ENCODE results near the gene UBAC1.

UBAC1 gene

DNA sequence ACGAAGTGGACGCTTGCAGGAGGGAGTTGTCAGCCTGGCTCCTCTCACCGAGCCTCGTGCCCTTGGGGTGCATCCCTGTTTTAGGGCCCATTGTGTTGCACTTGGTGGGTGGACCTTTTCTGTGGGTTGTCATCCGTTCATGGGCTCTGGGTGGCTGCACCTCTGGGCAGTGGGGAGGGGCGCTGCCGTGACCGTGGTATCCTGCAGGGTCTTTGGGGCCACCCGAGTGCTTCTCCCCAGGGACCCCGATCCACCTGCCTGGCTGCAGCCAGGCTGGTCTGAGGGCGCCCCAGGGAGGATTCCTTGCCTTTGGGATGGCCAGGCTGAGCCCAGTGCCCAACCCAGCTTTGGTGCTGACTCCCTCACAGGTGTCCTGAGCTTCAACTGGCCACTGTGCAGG is 41.0 kb upstream of the UBAC1 start:
- TF ChIP-seq CTCF (conservative IDR thresholded peaks at IDR 0.05; ENCODE audit: low read depth, low read length), result no peak
- H3K4me3 ChIP-seq (ENCODE audit: low read depth, low read length), result no peak overlapping the region
- DNase-seq (ENCODE audit: low read depth), result no peak

DNA sequence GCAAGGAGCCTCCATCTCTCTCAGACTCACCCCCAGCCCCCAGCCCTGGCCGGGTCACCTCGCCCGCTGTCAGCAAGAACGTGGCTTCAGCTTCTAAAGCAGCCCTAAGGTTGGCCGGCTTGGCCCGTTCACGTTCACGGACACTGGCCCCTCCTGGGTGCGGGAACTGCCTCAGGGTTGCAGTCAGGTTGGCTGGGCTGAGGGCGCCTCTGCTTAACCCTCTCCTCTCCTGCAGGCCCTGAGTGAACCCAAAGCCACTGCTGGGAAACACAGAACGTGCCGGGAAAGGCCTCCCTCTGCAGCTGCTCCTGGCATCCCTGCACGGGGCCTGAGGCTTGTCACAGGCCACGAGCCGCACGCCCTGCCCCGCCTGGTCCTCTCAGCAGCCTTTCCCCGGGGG is 40.1 kb upstream of the UBAC1 start:
- no peak for TF ChIP-seq CTCF (conservative IDR thresholded peaks at IDR 0.05; ENCODE audit: low read depth, low read length)
- H3K4me3 ChIP-seq (ENCODE audit: low read depth, low read length), result no peak overlapping the region
- no peak for DNase-seq (ENCODE audit: low read depth)

DNA sequence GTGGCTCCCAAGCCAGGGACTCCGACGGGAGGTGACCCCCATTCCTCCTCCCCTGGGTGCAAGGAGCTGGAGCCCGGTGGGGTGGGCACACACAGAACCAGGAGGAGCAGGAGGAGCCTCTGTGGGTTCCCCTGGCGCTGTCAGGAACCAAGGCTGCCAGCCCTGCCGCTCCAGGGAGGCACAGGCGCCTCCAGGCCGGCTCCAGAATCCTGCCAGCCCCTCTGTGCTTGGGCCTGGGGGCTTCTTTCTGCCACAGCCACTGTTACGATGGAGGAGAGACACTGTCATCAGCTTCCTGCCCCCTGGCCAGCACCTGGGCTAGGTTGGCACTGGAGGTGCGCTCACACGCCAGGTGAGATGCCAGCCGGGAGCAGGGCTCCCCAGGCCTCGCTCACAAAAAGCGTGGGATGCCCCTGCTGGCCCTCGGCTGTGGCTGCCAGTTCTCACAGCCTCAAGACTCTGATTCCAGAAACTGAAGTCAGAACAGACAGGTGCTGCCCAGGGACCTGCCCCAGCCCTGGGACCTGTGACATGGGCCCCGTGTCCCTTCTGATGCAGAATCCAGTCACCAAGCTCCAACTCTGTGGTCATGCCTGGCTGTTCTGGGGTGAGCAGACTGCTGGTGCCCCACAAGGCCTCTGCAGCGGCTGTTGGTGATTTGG is 37.4 kb upstream of the UBAC1 start:
- no peak for TF ChIP-seq CTCF (conservative IDR thresholded peaks at IDR 0.05; ENCODE audit: low read depth, low read length)
- DNase-seq (ENCODE audit: low read depth), result no peak
- no peak overlapping the region for H3K4me3 ChIP-seq (ENCODE audit: low read depth, low read length)

DNA sequence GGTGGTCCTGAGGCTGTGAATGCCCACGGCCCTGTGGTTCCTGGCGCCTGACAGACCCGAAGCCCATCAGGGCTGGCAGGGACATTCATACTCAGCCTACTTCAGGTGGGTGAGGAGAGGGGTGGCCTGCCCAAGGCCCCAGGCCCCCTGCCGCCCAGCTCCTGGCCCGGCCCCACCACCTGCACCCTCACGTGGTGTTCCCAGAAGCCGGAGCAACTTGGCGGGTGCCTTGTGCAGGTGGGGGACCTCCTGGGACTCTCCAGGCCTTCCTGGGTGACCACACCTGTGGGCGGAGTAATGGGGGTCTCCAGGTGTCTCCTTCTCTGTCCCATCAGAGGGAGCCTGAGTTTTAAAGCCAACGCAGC is 36.8 kb upstream of the UBAC1 start:
- H3K4me3 ChIP-seq (ENCODE audit: low read depth, low read length), result no peak overlapping the region
- no peak for TF ChIP-seq CTCF (conservative IDR thresholded peaks at IDR 0.05; ENCODE audit: low read depth, low read length)
- no peak for DNase-seq (ENCODE audit: low read depth)

DNA sequence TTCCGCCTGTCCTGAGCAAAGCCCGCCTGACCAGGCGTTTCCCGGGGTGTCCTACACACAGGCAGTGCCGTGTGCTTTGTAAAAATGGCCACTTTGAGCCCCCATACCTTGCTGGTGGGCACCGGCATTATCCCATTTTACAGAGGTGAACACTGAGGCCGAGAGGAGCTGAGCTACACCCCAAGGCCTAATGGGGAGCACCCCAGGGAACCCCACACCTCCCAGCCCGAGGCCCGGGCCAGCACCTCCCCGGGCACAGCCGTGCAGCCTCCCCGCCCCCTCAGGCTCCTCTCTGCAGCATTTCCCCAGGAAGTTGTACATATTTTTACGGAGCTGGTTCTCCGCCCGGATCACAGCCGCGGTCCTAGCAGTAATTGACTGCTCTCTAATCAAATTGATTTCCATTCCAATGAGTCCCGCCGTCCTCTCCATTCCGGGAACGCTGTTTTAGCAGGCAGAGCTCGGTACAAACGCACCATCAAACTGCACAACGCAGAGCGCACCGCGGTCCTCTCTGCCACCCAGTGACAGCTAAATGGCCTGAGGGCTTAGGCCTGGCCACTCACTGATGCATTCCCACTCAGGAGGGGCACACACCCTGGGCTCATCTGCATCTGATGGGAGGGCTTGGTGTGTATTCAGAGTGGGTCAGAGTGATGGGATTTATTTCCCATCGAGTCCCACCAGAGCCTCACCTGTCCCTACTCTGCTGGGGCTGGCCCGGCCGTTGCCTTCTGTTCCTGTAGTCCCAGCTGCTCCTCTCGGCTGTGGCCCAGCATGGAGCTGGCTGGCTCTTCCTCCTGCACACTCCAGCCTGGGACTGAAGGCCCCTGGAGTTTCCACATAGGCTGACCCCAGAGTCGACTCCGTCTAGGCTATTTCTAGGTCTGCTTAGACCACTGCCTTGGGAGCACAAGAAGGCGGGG is 36.2 kb upstream of the UBAC1 start:
- no peak for DNase-seq (ENCODE audit: low read depth)
- H3K4me3 ChIP-seq (ENCODE audit: low read depth, low read length), result no peak overlapping the region
- no peak for TF ChIP-seq CTCF (conservative IDR thresholded peaks at IDR 0.05; ENCODE audit: low read depth, low read length)

GRCh38 chr9:135995816-135996215 is 34.6 kb upstream of the UBAC1 start:
- TF ChIP-seq CTCF (conservative IDR thresholded peaks at IDR 0.05; ENCODE audit: low read depth, low read length), result no peak

More at GRCh38 chr9:135995816-135996215, 34.6 kb upstream of the UBAC1 start:
- H3K4me3 ChIP-seq (ENCODE audit: low read depth, low read length), result no peak overlapping the region
- DNase-seq (ENCODE audit: low read depth), result no peak

Data from choroid plexus epithelial cell (primary cell).